ENCODE results near the gene ZDHHC4. TPM values are rescaled to one million over a fixed set of nuclear protein-coding genes. Genes with fewer than 3 reads are reported as not detected.

ZDHHC4 gene
- total RNA-seq, 4 donors from 2014 or later: 22.2 to 37.3 (median 26.2) TPM

GRCh38 chr7:6553448-6554044, 23.7 kb upstream of the ZDHHC4 start:
- Histone ChIP-seq H3K27ac (no peak overlapping the region), H3K9me3 (no peaks in the 10 kb centered on the region), H3K36me3 (no peaks in the 10 kb centered on the region), H3K27me3 (no peaks in the 10 kb centered on the region), H3K4me3 (no peak overlapping the region), H3K4me1 (no peaks in the 10 kb centered on the region)
- DNase-seq (ENCODE audit: low spot score in 2 of 2): no peak
- no peak for TF ChIP-seq POLR2A (IDR thresholded peaks at IDR 0.05)
- no peak for TF ChIP-seq POLR2AphosphoS5 (IDR thresholded peaks at IDR 0.05)
- WGBS: 66% methylated on average over 5 of the region's 7 CpGs

DNA sequence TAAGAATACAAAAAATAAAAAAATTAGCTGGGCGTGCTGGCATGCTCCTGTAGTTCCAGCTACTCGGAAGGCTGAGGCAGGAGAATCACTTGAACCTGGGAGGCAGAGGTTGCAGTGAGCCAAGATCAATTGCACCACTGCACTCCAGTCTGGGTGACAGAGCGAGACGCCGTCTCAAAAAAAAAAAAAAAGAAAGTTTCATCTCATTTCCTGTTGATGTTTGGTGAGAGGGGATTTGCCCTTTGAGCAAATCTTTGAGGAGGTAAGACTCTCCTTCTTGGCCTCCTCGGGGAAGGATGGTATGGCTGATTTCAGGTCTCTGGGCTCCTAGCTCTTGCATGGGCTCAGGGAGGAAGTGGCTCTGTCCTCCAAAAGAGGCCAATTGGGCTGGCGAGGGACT, 22.4 kb upstream of the ZDHHC4 start:
- WGBS: 81% methylated on average over 7 of the region's 7 CpGs
- TF ChIP-seq POLR2AphosphoS5 (IDR thresholded peaks at IDR 0.05) (no peak), POLR2A (IDR thresholded peaks at IDR 0.05) (no peak), EP300 (IDR thresholded peaks at IDR 0.05) (no peak), CTCF (IDR thresholded peaks at IDR 0.05) (no peak)

GRCh38 chr7:6556196-6556595, 21.1 kb upstream of the ZDHHC4 start:
- no peak for TF ChIP-seq EP300 (IDR thresholded peaks at IDR 0.05)
- TF ChIP-seq POLR2AphosphoS5 (IDR thresholded peaks at IDR 0.05): no peak
- TF ChIP-seq POLR2A (IDR thresholded peaks at IDR 0.05): no peak
- Histone ChIP-seq H3K9me3 (no peaks in the 10 kb centered on the region), H3K27me3 (no peaks in the 10 kb centered on the region), H3K4me3 (no peak overlapping the region), H3K4me1 (no peaks in the 10 kb centered on the region), H3K36me3 (no peaks in the 10 kb centered on the region), H3K27ac (no peak overlapping the region)
- no peak for DNase-seq (ENCODE audit: low spot score in 2 of 2)
- 73% methylated on average over 5 of the region's 6 CpGs for WGBS

More for the DNA sequence above, 22.4 kb upstream of the ZDHHC4 start:
- H3K4me1 ChIP-seq: no peaks in the 10 kb centered on the region
- no peak overlapping the region for H3K4me3 ChIP-seq
- no peaks in the 10 kb centered on the region for H3K27me3 ChIP-seq
- H3K27ac ChIP-seq: no peak overlapping the region
- DNase-seq (ENCODE audit: low spot score in 2 of 2): no peak
- no peaks in the 10 kb centered on the region for H3K36me3 ChIP-seq
- no peaks in the 10 kb centered on the region for H3K9me3 ChIP-seq

GRCh38 chr7:6558837-6559236, 18.4 kb upstream of the ZDHHC4 start:
- H3K36me3 ChIP-seq: no peaks in the 10 kb centered on the region
- no peaks in the 10 kb centered on the region for H3K9me3 ChIP-seq
- H3K27ac ChIP-seq: no peak overlapping the region
- H3K4me3 ChIP-seq: no peak overlapping the region
- no peak for TF ChIP-seq POLR2AphosphoS5 (IDR thresholded peaks at IDR 0.05)
- TF ChIP-seq CTCF (IDR thresholded peaks at IDR 0.05): peak in 1 of 2 donors; percentile 22
- no peak for TF ChIP-seq EP300 (IDR thresholded peaks at IDR 0.05)
- no peak for TF ChIP-seq POLR2A (IDR thresholded peaks at IDR 0.05)
- no peaks in the 10 kb centered on the region for H3K27me3 ChIP-seq
- DNase-seq (ENCODE audit: low spot score in 2 of 2): no peak
- no peaks in the 10 kb centered on the region for H3K4me1 ChIP-seq
- 58% methylated on average over 6 of the region's 6 CpGs for WGBS

GRCh38 chr7:6559896-6560295, 17.4 kb upstream of the ZDHHC4 start:
- Histone ChIP-seq H3K27ac (no peak overlapping the region), H3K4me1 (no peaks in the 10 kb centered on the region), H3K27me3 (no peaks in the 10 kb centered on the region), H3K9me3 (no peaks in the 10 kb centered on the region), H3K36me3 (no peaks in the 10 kb centered on the region), H3K4me3 (no peak overlapping the region)
- no peak for TF ChIP-seq CTCF (IDR thresholded peaks at IDR 0.05)
- TF ChIP-seq EP300 (IDR thresholded peaks at IDR 0.05): no peak
- TF ChIP-seq POLR2A (IDR thresholded peaks at IDR 0.05): no peak
- no peak for TF ChIP-seq POLR2AphosphoS5 (IDR thresholded peaks at IDR 0.05)
- 34% methylated on average over 3 of the region's 3 CpGs for WGBS
- DNase-seq (ENCODE audit: low spot score in 2 of 2): no peak

- Histone ChIP-seq H3K27ac (no peak overlapping the region), H3K4me1 (no peaks in the 10 kb centered on the region), H3K4me3 (no peak overlapping the region), H3K36me3 (no peaks in the 10 kb centered on the region), H3K9me3 (no peaks in the 10 kb centered on the region), H3K27me3 (no peaks in the 10 kb centered on the region)
- 100% methylated on average over 1 of the region's 1 CpG for WGBS
- no peak for DNase-seq (ENCODE audit: low spot score in 2 of 2)
- TF ChIP-seq POLR2A (IDR thresholded peaks at IDR 0.05) (no peak), POLR2AphosphoS5 (IDR thresholded peaks at IDR 0.05) (no peak), CTCF (IDR thresholded peaks at IDR 0.05) (no peak), EP300 (IDR thresholded peaks at IDR 0.05) (no peak)
Observed at GRCh38 chr7:6562106-6562505, 15.1 kb upstream of the ZDHHC4 start.
